HEK293 (cell line): ENCODE results near the gene COL1A2.

Experiments
- CTCF ChIP-seq: fragments of 450-650 bp; formaldehyde crosslinking; IDR thresholded peaks from 2 replicates; pipeline ENCODE4 v1.5.1; 2016; ENCODE audit warnings: missing biosample characterization, missing genetic modification characterization
- PRDM10 ChIP-seq: fragments of 450-650 bp; formaldehyde crosslinking; IDR thresholded peaks from 2 replicates; pipeline ENCODE4 v1.5.1; 2016; ENCODE audit warnings: missing biosample characterization, missing genetic modification characterization
- SCRT1 ChIP-seq: fragments of 450-650 bp; formaldehyde crosslinking; IDR thresholded peaks from 2 replicates; pipeline ENCODE4 v1.5.1; 2016; ENCODE audit warnings: missing biosample characterization, missing genetic modification characterization, borderline replicate concordance
- SETDB1 ChIP-seq: IDR thresholded peaks from one replicate; pipeline ENCODE4 v1.6.1; 2017; ENCODE audit warnings: mild to moderate bottlenecking, low read length, moderate library complexity, mixed read lengths; ENCODE audit not compliant: insufficient read length
- ZBTB11 ChIP-seq: fragments of 450-650 bp; formaldehyde crosslinking; conservative IDR thresholded peaks from 2 replicates; pipeline ENCODE4 v1.5.1; 2016; ENCODE audit warnings: low read depth, missing biosample characterization, missing genetic modification characterization
- ZNF148 ChIP-seq: fragments of 450-650 bp; formaldehyde crosslinking; IDR thresholded peaks from 2 replicates; pipeline ENCODE4 v1.5.0; 2017; ENCODE audit warnings: missing biosample characterization, missing genetic modification characterization, borderline replicate concordance
- ZNF18 ChIP-seq: fragments of 450-650 bp; formaldehyde crosslinking; IDR thresholded peaks from 2 replicates; pipeline ENCODE4 v1.5.1; 2016; ENCODE audit warnings: missing biosample characterization, missing genetic modification characterization
- ZNF221 ChIP-seq: fragments of 450-650 bp; formaldehyde crosslinking; IDR thresholded peaks from 2 replicates; pipeline ENCODE4 v1.5.1; 2017; ENCODE audit warnings: missing biosample characterization, missing genetic modification characterization, borderline replicate concordance
- ZNF274 ChIP-seq, 2 experiments: fragments of 200-500 bp in 1 of 2; fragments of 450-650 bp in 1 of 2; sonication (Bioruptor generic) in 1 of 2; formaldehyde crosslinking in 1 of 2; IDR thresholded peaks; 2 replicates each; pipeline versions ENCODE4 v1.5.1 to v1.6.1; 2014 to 2016; ENCODE audit warnings: borderline replicate concordance in 1 of 2, inconsistent platforms in 1 of 2, low read length in 1 of 2, missing biosample characterization in 1 of 2, missing genetic modification characterization in 1 of 2
- ZNF580 ChIP-seq: fragments of 450-650 bp; formaldehyde crosslinking; IDR thresholded peaks from 2 replicates; pipeline ENCODE4 v1.5.1; 2016; ENCODE audit warnings: missing biosample characterization, missing genetic modification characterization
- ZNF768 ChIP-seq: fragments of 450-650 bp; formaldehyde crosslinking; IDR thresholded peaks from 2 replicates; pipeline ENCODE4 v1.5.1; 2018; ENCODE audit warnings: missing biosample characterization, mild to moderate bottlenecking, missing genetic modification characterization

- TF ChIP-seq CTCF (no peak), SCRT1 (tag by site-specific recombination) (no peak), ZNF274 (IDR thresholded peaks at IDR 0.05; ENCODE audit: low read length) (no peak), ZNF274 (tag by site-specific recombination; IDR thresholded peaks at IDR 0.05; ENCODE audit: borderline replicate concordance) (no peak), PRDM10 (tag by site-specific recombination) (no peak), ZNF768 (no peak), SETDB1 (no peak), ZNF580 (tag by site-specific recombination) (no peak), ZNF221 (tag by site-specific recombination) (no peak), ZNF18 (tag by site-specific recombination) (no peak), ZBTB11 (no peak), ZNF148 (no peak)
Observed at GRCh38 chr7:94442639-94443038, 47.9 kb downstream of the COL1A2 start.
